GM11168 (cell line): ENCODE data around the gene HIPK4.

Experiments
- in situ Hi-C: fragments of 300-500 bp; cut with MboI; formaldehyde crosslinking; loops from one replicate; pipeline ENCODE4 v1.12.0; 2022; ENCODE audit warnings: low sequenced_read_pairs; ENCODE audit not compliant: unreplicated experiment

HIPK4 gene

GRCh38 chr19:40369797-40370196, 20.2 kb downstream of the HIPK4 start:
- in situ Hi-C loops, result no loop called here

DNA sequence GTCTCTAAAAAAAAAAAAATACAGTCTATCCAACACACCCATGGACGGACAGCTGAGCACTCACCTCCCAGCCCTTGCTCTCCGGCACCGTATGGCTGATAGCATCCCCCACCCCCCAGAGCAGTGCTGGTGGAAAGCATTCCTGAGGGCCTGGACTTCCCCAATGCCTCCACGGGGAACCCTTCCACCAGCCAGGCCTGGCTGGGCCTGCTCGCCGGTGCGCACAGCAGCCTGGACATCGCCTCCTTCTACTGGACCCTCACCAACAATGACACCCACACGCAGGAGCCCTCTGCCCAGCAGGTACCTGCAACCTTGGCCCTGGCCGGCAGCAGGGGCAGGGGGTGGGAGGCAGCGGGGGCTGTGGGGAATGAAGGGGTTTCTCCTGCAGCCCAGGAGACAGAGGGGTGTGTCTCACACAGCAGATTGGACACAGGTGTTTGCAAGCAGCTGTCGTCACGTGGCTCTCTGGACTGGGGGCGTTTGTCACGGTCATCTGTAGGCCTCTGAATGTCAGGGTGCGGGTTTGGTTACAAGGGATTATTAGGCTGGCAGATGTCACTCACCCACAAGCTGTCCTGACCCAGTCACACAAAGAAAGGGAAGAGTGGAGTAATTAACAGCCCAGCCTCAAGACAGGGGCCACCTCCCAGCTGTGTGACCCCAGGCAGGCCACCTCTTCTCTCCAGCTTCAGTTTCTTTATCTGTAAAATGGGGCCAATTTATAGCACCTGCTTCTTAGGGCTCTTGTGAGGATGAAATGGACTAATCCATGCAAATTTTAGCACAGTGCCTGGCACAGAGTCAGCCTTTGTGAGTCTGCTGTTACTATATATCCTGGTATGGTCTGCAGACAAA, 22.2 kb downstream of the HIPK4 start:
- in situ Hi-C loops, result no loop called here

DNA sequence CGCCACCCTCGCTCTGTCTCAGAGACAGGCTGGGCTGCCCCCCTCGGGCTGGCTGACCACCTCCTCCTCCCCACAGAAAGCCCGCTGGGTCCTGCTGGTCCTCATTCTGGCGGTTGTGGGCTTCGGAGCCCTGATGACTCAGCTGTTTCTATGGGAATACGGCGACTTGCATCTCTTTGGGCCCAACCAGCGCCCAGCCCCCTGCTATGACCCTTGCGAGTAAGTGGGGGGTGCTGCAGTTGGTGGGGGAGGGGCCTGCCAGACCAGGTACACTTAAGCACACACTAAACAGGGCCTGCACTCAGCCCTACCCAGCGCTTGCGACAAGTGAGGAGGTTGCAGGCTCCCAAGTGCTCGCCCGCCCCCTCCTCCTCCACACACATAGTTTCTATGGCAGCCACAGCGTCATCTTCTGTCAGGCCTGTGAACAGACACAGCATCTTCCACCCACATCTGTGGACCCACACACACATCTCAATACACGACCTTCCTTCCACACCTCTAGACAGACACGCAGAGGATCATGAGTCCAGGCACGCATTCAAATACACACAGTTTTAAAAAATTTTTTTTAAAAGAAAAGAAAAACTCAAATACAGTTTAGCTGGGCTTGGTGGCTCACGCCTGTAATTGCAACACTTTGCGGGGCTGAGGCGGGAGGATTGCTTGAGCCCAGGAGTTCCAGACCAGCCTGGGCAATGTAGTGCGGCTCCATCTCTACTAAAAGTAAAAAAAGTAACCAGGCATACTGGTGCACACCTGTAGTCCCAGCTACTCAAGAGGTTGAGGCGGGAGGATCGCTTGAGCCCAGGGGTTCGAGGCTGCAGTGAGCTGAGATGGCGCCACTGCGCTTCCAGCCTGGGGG, 23.1 kb downstream of the HIPK4 start:
- in situ Hi-C loops, result no loop called here

DNA sequence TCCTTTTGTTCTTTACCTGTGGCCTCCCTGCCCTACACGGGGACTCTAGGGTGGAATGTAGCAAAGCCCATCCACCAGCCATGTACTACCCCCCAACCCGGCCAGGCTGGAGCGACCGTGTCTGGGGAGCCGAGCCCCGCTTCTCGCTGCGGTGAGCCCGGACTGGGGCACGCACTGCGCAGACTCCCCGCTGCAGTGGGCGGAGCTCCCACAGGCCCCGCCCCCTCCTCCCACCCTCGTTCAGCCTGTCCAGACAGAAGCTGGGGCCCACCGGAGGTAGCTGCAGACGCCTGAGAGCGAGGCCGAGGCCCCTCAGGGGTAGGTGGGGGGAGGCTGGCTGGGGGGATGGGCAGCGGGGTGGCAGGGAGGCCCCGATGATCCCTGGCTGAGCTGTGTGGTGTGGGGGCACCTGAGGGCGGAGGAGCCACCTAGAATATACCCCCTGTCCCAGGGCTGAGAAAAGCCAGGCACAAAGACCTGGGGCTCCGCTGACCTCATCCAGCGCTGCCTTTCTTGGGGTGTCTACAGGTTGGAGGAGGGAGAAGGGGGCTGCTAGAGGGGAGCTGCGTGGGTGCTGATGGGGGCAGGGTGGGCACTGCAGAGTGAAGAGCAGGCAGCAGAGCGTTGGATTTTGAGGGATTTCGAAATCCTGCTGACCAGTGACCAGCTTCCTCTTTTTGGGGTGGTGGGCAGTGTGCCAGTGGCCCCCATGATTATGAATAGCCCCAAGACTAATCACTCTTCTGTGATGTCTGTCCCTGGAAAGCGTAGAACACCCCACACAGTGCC, 24.2 kb downstream of the HIPK4 start:
- in situ Hi-C loops, result no loop called here

DNA sequence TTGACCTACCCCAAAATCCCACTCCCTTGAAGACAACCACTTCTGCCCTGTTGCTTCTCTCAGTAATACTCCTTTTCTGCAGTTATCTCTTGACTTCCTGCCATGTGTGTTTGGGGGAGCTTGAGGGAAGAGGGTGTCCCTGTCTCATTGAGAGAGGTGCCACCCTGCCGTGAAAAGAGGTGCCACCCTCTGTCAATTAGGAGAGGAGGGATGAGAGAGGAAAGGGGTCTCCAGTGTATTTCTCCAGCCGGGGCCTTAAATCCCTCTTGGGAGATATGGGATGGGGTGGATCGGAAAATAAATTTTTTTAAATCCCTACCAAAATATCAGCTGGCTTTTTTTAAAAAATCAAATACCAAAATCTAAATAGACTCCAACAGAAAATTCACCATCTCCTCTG, 25.0 kb downstream of the HIPK4 start:
- in situ Hi-C loops, result no loop called here

DNA sequence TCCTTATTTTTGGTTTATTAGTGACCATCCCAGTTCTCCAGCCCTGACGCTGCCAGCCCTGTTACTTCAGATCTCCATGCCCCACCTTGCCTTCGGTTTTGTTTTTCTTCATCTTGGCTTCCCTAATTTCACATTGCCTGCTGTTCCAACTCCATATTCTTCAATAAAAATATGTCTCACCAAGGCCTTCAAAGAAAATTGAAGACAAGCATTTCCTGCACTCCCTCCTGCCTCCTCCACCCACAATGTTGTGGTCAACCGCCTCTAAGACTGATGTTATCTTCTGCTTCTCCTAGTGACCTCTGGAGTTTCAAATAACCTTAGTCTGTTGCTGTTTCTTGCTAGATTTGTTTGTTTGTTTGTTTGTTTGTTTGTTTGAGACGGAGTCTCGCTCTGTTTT, 26.9 kb downstream of the HIPK4 start:
- in situ Hi-C loops, result no loop called here

- in situ Hi-C loops, result no loop called here
Observed at GRCh38 chr19:40362160-40362559, 27.8 kb downstream of the HIPK4 start.

DNA sequence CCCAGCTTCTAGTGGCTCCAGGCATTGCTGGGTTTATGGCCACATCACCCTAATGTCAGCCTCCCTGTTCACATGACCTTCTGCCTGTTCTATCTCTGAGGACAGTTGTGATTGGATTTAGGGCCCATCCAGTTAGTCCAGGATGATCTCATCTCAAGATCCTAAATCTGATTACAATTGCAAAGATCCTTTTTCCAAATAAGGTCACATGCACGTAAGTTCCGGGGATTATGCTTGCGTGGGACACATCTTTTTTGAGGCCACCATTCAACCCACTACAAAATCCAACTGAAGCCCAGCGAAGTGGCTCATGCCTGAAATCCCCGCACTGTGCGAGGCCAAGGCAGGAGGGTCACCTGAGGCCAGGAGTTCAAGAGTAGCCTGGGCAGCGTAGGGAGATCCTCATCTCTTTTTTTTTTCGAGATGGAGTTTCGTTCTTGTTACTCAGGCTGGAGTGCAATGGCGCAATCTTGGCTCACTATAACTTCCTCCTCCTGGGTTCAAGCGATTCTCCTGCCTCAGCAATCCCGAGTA, 29.2 kb downstream of the HIPK4 start:
- in situ Hi-C loops, result no loop called here

DNA sequence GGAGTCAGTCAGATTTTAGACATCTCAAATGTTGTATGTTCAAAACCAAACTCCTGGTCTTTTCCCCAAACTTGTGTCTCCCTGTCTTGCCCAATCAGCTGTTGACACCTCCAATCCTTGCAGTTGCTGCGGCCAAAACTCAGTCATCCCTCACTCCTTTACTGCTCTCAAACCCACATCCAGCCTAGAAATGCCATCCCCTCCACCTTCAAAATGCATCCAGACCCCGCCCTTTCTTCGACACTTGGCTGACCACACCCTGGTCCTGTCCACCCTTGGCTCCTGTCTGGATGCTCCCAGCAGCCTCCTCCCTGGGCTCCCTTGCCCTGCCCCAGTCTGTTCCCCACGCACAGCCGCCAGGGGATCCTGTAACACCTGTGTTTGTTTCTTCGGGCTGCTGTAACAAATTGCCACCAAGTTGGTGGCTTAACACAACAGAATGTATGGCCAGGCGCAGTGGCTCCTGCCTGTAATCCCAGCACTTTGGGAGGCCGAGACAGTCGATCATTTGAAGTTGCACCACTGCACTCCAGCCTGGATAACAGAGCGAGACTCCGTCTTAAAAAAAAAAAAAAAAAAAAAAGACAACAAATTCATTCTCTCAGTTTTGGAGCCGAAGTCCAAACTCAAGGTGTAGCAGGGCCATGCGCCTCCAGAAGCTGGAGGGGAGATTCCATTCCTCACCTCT, 29.8 kb downstream of the HIPK4 start:
- in situ Hi-C loops, result no loop called here

- in situ Hi-C loops, result no loop called here
Observed at GRCh38 chr19:40358773-40359172, 31.2 kb downstream of the HIPK4 start.

- in situ Hi-C loops, result no loop called here
Observed at GRCh38 chr19:40357640-40358039, 32.3 kb downstream of the HIPK4 start.

DNA sequence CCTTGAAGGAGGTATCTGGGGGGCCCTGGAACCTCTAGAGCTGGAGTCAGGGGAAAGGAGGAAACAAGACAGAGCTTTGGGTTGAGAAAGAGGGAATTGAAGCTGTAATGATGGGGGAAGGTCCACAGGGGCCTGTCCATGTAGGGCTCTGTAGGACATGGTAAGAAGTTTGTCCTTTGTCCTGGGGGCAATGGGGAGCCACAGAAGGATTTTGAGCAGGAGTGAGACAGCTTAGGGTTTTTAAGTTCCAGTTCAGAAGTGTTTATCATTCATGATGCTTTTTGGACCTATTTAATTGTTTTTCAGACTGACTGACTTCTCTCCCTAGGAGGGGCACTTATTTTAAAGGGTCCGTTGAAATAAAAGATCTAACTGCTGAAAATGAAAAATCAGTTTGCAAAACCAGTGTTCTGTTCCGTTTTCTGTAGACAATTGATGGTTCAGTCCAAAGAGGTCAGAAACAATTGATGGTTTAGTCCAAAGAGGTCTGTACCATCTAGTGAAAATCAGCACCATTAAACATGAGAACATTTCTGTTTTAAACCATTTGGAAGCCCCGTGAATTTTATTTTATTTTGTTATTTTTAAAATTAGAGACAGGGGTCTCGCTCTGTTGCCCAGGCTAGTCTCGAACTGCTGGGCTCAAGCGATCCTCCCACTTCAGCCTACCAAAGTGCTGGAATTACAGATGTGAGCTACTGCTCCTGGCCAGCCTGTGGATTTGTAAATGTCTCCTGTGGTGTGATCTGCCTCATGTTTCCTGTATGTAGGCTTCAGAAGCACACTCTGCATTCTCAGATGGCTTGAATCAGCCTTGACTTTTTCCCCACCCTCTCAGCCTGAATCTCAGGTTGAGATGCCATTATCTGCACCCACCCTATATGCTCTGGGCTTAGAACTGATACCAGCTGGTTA, 33.0 kb downstream of the HIPK4 start:
- in situ Hi-C loops, result no loop called here

DNA sequence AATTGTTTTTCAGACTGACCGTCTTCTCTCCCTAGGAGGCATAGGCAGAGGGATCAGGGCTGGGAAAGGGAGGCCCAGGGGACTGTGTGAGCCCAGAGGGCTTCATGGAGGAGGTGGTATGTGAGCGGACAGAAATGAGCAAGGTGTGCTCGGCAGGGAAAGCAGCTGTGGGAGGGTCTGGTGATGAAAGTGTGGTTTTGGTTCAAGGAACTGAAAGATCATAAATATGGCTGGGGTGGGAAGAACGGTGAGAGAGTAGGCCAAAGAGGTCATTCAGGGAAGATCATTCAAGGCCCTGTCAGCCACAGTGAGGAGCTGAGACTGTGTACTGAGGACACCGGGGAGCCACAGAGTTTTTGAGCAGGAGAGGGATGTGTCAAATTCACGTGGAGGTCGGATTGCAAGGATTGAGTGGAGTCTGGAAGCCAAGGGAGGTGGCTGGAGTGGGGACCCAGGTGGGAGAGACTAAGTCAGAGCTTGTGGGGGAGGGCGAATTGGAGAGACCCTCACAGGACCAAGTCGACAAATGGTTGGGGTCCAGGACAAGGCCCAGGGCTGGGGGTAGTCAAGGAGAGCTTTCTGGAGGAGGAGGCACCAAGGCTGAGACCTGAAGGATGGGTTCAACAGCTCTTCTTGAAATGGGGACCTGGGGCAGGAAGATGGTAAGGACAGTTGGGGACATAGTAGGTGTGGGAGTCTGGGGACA, 33.9 kb downstream of the HIPK4 start:
- in situ Hi-C loops, result no loop called here

DNA sequence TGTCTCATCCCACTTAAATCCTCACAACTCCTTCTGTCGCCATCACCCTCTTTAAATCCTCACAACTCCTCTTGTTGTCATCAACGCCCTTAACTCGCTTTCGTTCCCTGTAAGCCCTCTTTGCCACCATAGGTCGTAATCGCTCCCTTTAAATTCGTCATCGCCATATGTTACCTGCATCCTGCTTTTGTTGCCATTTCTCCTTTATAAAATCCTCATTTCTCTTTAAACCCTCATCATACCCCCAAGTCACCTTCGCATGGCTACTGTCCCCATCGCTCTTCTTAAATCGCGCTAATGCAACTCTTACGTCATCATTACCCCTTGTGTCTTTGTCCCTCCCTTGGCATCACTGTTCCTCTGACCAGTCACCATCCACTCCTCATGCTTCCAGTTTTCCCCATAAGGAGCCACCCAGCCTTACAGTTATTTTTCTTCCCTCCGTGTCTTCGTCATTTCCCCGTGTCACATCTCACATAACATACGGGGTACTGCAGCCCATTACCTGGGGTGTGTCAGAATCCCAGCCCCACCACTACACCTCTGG, 40.9 kb downstream of the HIPK4 start:
- in situ Hi-C loops, result no loop called here

- in situ Hi-C loops, result no loop called here
Observed at GRCh38 chr19:40348125-40348913, 41.7 kb downstream of the HIPK4 start, which contains the start of the genes C19orf47 and PLD3. Gene C19orf47, minus strand, starts transcription at chr19:40348397. Its CDS starts 6,540 bp downstream, at chr19:40341857. Gene PLD3, plus strand, starts transcription at chr19:40348695. Its CDS starts 17,789 bp downstream, at chr19:40366484.

DNA sequence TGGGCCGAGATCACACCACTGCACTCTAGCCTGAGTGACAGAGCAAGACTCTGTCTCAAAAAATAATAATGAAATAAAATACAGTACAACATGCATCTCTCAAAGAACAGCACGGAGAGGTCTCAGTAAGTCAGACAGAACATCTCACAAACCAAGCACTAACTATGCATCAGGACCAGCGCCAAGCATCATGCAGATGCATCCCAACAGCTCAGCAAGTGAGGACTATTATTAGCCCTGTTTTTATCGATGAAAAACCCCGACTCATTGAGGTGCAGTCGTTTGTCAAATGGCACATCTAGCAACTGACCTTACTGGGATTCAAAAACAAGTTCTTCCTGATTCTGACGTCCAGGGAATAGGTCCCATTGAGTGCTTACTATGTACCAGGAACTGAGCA, 45.6 kb downstream of the HIPK4 start:
- in situ Hi-C loops, result no loop called here
